Measurements from ENCODE around the gene ERGIC3. TPM values are rescaled to one million over a fixed set of nuclear protein-coding genes. Genes with fewer than 3 reads are reported as not detected.

Gene ERGIC3
- total and polyA plus RNA-seq, 2 donors (not counting 1 experiment from before 2014, with no cell fraction given) = 191 to 254 TPM

GRCh38 chr20:35603695-35604448 is 62.0 kb downstream of the ERGIC3 start:
- Histone ChIP-seq H3K9ac (ENCODE audit: low read length) (no peak overlapping the region), H3K9me3 (ENCODE audit: control extremely low read depth in 1 of 3, control insufficient read depth in 2 of 3, insufficient read depth in 1 of 3, low read length in 2 of 3) (peaks cover 0 to 6% (median 0%) of the 10 kb centered on the region in 3 donors), H3K4me2 (replicated peaks; ENCODE audit: low read depth, low read length, poor library complexity, severe bottlenecking) (no peak overlapping the region), H4K20me1 (ENCODE audit: control insufficient read depth, insufficient read depth, low read length, poor library complexity, severe bottlenecking) (no peaks in the 10 kb centered on the region), H2AFZ (ENCODE audit: insufficient read depth, low read depth, low read length, poor library complexity, severe bottlenecking) (no peak overlapping the region), H3K4me1 (ENCODE audit: control insufficient read depth in 2 of 2, insufficient read depth in 2 of 2, low read length in 2 of 2) (peaks cover 16 to 17% of the 10 kb centered on the region in 2 donors), H3K36me3 (replicated peaks in 1 of 2; ENCODE audit: control extremely low read depth in 1 of 2, control insufficient read depth in 1 of 2, extremely low read depth in 1 of 2, insufficient read depth in 2 of 2, low read length in 1 of 2) (no peaks in the 10 kb centered on the region), H3K79me2 (ENCODE audit: control insufficient read depth, insufficient read depth, low read length) (no peaks in the 10 kb centered on the region), H3K27ac (ENCODE audit: low read length in 2 of 2) (no peak overlapping the region), H3K27me3 (replicated peaks in 1 of 4; ENCODE audit: control extremely low read depth in 1 of 4, control insufficient read depth in 3 of 4, insufficient read depth in 4 of 4, low read length in 3 of 4) (peaks cover 0 to 40% (median 15%) of the 10 kb centered on the region in 4 experiments), H3K4me3 (ENCODE audit: control extremely low read depth in 1 of 5, extremely low read depth in 1 of 5, insufficient read depth in 1 of 5, low read depth in 2 of 5, low read length in 4 of 5) (no peak overlapping the region)
- ChIA-PET POLR2A (interaction anchor here (1.7 kb wide), 1 partner anchor 15 kb away, joined by 3 read pairs; no protein-coding TSS in a partner anchor), CTCF (interaction anchor here (0.6 to 3.5 kb wide), 10 partner anchors 9 to 978 kb away, joined by 3 to 25 read pairs (median 4); partner anchors contain the start of genes NFS1, ROMO1 and SPAG4)
- TF ChIP-seq CTCF (IDR thresholded peaks at IDR 0.05) (no peak), EZH2 (IDR thresholded peaks at IDR 0.05; ENCODE audit: borderline replicate concordance, insufficient read depth, low read depth, low read length, poor library complexity, severe bottlenecking) (no peak)
- intact Hi-C loops (cut with micrococcal nuclease) = loop anchor here (1.0 to 5.0 kb wide), 2 partner anchors 93 to 141 kb away; partner anchors contain the start of genes NFS1 and ROMO1
- DNase-seq (no peak), ATAC-seq (ENCODE audit: low read depth) (no peak)
- Mint-ChIP-seq H3K27ac (no peak overlapping the region), H3K4me3 (peak overlapping the region; percentile 65), H3K9me3 (ENCODE audit: insufficient read depth) (no peaks in the 10 kb centered on the region), H3K27me3 (peaks cover 27% of the 10 kb centered on the region), H3K4me1 (peaks cover 16% of the 10 kb centered on the region)
- 94% methylated on average over 10 of the region's 11 CpGs for WGBS (ENCODE audit: insufficient coverage)

GRCh38 chr20:35604449-35604747 is 62.5 kb downstream of the ERGIC3 start:
- peaks cover 16% of the 10 kb centered on the region for H3K4me1 Mint-ChIP-seq
- H3K9me3 Mint-ChIP-seq (ENCODE audit: insufficient read depth) = no peaks in the 10 kb centered on the region
- Histone ChIP-seq H2AFZ (ENCODE audit: insufficient read depth, low read depth, low read length, poor library complexity, severe bottlenecking) (no peak overlapping the region), H3K27ac (ENCODE audit: low read length in 2 of 2) (no peak overlapping the region), H3K9me3 (ENCODE audit: control extremely low read depth in 1 of 3, control insufficient read depth in 2 of 3, insufficient read depth in 1 of 3, low read length in 2 of 3) (peaks cover 0 to 6% (median 0%) of the 10 kb centered on the region in 3 donors), H3K4me3 (ENCODE audit: control extremely low read depth in 1 of 5, extremely low read depth in 1 of 5, insufficient read depth in 1 of 5, low read depth in 2 of 5, low read length in 4 of 5) (no peak overlapping the region), H3K36me3 (replicated peaks in 1 of 2; ENCODE audit: control extremely low read depth in 1 of 2, control insufficient read depth in 1 of 2, extremely low read depth in 1 of 2, insufficient read depth in 2 of 2, low read length in 1 of 2) (no peaks in the 10 kb centered on the region), H3K4me2 (replicated peaks; ENCODE audit: low read depth, low read length, poor library complexity, severe bottlenecking) (no peak overlapping the region), H3K27me3 (replicated peaks in 1 of 4; ENCODE audit: control extremely low read depth in 1 of 4, control insufficient read depth in 3 of 4, insufficient read depth in 4 of 4, low read length in 3 of 4) (peaks cover 0 to 38% (median 15%) of the 10 kb centered on the region in 4 experiments), H3K4me1 (ENCODE audit: control insufficient read depth in 2 of 2, insufficient read depth in 2 of 2, low read length in 2 of 2) (peaks cover 16 to 17% of the 10 kb centered on the region in 2 donors), H3K9ac (ENCODE audit: low read length) (no peak overlapping the region), H4K20me1 (ENCODE audit: control insufficient read depth, insufficient read depth, low read length, poor library complexity, severe bottlenecking) (no peaks in the 10 kb centered on the region), H3K79me2 (ENCODE audit: control insufficient read depth, insufficient read depth, low read length) (no peaks in the 10 kb centered on the region)
- intact Hi-C loops (cut with micrococcal nuclease) = loop anchor here (1.0 to 5.0 kb wide), 2 partner anchors 93 to 141 kb away; partner anchors contain the start of genes NFS1 and ROMO1
- peaks cover 21% of the 10 kb centered on the region for H3K27me3 Mint-ChIP-seq
- CTCF ChIA-PET = interaction anchor here (0.6 to 3.5 kb wide), 7 partner anchors 9 to 978 kb away, joined by 3 to 25 read pairs (median 5); partner anchors contain the start of genes NFS1, ROMO1 and SPAG4
- POLR2A ChIA-PET = interaction anchor here (1.7 kb wide), 1 partner anchor 15 kb away, joined by 3 read pairs; no protein-coding TSS in a partner anchor
- H3K4me3 Mint-ChIP-seq = no peak overlapping the region
- TF ChIP-seq CTCF (IDR thresholded peaks at IDR 0.05) (no peak), EZH2 (IDR thresholded peaks at IDR 0.05; ENCODE audit: borderline replicate concordance, insufficient read depth, low read depth, low read length, poor library complexity, severe bottlenecking) (no peak)
- DNase-seq (peak; percentile 42), ATAC-seq (ENCODE audit: low read depth) (peak; percentile 32)
- WGBS (ENCODE audit: insufficient coverage) = 57% methylated on average over 2 of the region's 4 CpGs
- no peak overlapping the region for H3K27ac Mint-ChIP-seq
